ENCODE results near the gene DGKA.

- no peak for TF ChIP-seq ZNF274 (IDR thresholded peaks at IDR 0.05; ENCODE audit: low read depth, low read length)
- TF ChIP-seq SUZ12 (IDR thresholded peaks at IDR 0.05; ENCODE audit: extremely low read depth, insufficient read depth, insufficient read length), result no peak
- TF ChIP-seq YY1 (IDR thresholded peaks at IDR 0.05; ENCODE audit: insufficient read depth, insufficient read length), result no peak
Measured at GRCh38 chr12:55963760-55964159, 32.8 kb downstream of the DGKA start.

Measured in NT2/D1 (cell line).